ENCODE results near the gene C1S.

C1S gene

DNA sequence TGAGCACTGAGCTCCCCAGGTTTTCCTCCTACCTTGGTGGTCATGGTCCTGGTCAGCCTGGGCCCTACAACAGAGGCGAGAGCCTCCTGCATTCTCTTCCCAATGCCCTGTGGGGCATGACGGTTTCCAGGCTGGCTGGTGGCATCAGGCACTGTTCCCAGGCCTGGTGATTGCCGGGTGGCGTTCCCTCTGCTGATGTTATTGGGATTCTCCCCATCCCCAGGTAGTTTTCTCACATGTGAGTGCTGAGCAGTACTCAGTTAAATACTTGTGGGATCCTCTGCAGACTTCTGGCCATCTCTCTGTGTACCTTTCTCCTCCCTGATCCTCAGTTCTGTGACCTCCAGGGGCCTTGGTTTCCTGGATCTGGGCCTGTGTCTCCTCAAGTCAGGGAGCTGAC lies 16.0 kb downstream of the C1S start:
- peaks cover 2 to 5% of the 10 kb centered on the region in 2 experiments for H3K4me1 ChIP-seq (ENCODE audit: control insufficient read depth in 1 of 2, insufficient read depth in 2 of 2, low read length in 2 of 2)
- no CpG with 5 or more reads among the region's 4 CpGs for WGBS (ENCODE audit: extremely low coverage, insufficient coverage, insufficient read length)
- no peak overlapping the region for H3K4me2 ChIP-seq (ENCODE audit: low read length)
- no peak overlapping the region for H3K27ac ChIP-seq (ENCODE audit: low read depth, low read length)
- H2AFZ ChIP-seq (ENCODE audit: insufficient read depth, low read length, poor library complexity) = no peak overlapping the region
- H3K9ac ChIP-seq (ENCODE audit: low read length) = no peak overlapping the region
- H3K36me3 ChIP-seq (ENCODE audit: control insufficient read depth in 1 of 2, insufficient read depth in 2 of 2, low read length in 2 of 2) = no peaks in the 10 kb centered on the region
- H3K4me3 ChIP-seq (ENCODE audit: low read depth, low read length) = no peak overlapping the region
- H2BK12ac ChIP-seq (ENCODE audit: low read length) = no peak overlapping the region
- H3K18ac ChIP-seq (ENCODE audit: low read length) = no peak overlapping the region
- H3K4ac ChIP-seq (ENCODE audit: low read depth, low read length) = no peak overlapping the region
- H3K9me3 ChIP-seq (ENCODE audit: insufficient read depth, low read depth, low read length) = no peaks in the 10 kb centered on the region
- no peak overlapping the region for H3K23ac ChIP-seq (ENCODE audit: low read length)
- no peak overlapping the region for H2AK5ac ChIP-seq (ENCODE audit: low read length)
- no peak overlapping the region for H4K12ac ChIP-seq (ENCODE audit: low read depth, low read length)
- H4K8ac ChIP-seq (ENCODE audit: low read depth, low read length) = no peak overlapping the region
- H3K79me1 ChIP-seq (ENCODE audit: low read length) = no peaks in the 10 kb centered on the region
- H3K27me3 ChIP-seq (ENCODE audit: insufficient read depth, low read length) = no peaks in the 10 kb centered on the region
- no peak overlapping the region for H2BK5ac ChIP-seq (ENCODE audit: low read depth, low read length, poor library complexity)
- no peak overlapping the region for H2BK120ac ChIP-seq (ENCODE audit: insufficient read depth, low read length, poor library complexity)
- H4K91ac ChIP-seq (ENCODE audit: low read depth, low read length) = no peak overlapping the region
- DNase-seq = no peak
- H3K79me2 ChIP-seq (ENCODE audit: control insufficient read depth, insufficient read depth, low read length, poor library complexity) = no peaks in the 10 kb centered on the region
- H3K14ac ChIP-seq (ENCODE audit: low read length) = no peak overlapping the region

DNA sequence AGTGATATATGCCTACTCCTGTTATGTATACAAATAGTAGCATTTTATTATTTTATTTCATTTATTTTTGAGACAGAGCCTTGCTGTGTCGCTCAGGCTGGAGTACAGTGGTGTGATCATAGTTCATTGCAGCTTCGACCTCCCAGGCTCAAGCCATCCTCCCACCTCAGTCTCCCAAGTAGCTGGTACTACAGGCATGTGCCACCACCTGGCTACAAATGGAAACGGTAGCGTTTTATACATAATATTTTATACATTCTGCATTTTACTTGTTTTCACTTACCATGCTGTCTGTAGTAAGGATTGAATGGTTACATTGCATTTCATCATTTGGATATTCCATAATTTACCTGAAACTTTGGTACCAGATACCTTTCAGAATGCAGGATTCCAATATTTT lies 17.6 kb downstream of the C1S start:
- Histone ChIP-seq H3K23ac (ENCODE audit: low read length) (no peak overlapping the region), H2BK12ac (ENCODE audit: low read length) (no peak overlapping the region), H4K8ac (ENCODE audit: low read depth, low read length) (no peak overlapping the region), H4K91ac (ENCODE audit: low read depth, low read length) (no peak overlapping the region), H3K14ac (ENCODE audit: low read length) (no peak overlapping the region), H3K4me2 (ENCODE audit: low read length) (no peak overlapping the region), H3K18ac (ENCODE audit: low read length) (no peak overlapping the region), H3K9ac (ENCODE audit: low read length) (no peak overlapping the region), H3K4me1 (ENCODE audit: control insufficient read depth in 1 of 2, insufficient read depth in 2 of 2, low read length in 2 of 2) (peaks cover 2 to 5% of the 10 kb centered on the region in 2 experiments), H3K27me3 (ENCODE audit: insufficient read depth, low read length) (no peaks in the 10 kb centered on the region), H2AK5ac (ENCODE audit: low read length) (no peak overlapping the region), H3K4ac (ENCODE audit: low read depth, low read length) (no peak overlapping the region), H3K36me3 (ENCODE audit: control insufficient read depth in 1 of 2, insufficient read depth in 2 of 2, low read length in 2 of 2) (no peaks in the 10 kb centered on the region), H3K9me3 (ENCODE audit: insufficient read depth, low read depth, low read length) (no peaks in the 10 kb centered on the region), H3K79me1 (ENCODE audit: low read length) (no peaks in the 10 kb centered on the region), H4K12ac (ENCODE audit: low read depth, low read length) (no peak overlapping the region), H3K79me2 (ENCODE audit: control insufficient read depth, insufficient read depth, low read length, poor library complexity) (no peaks in the 10 kb centered on the region), H2AFZ (ENCODE audit: insufficient read depth, low read length, poor library complexity) (no peak overlapping the region), H3K4me3 (ENCODE audit: low read depth, low read length) (no peak overlapping the region), H2BK120ac (ENCODE audit: insufficient read depth, low read length, poor library complexity) (no peak overlapping the region), H2BK5ac (ENCODE audit: low read depth, low read length, poor library complexity) (no peak overlapping the region), H3K27ac (ENCODE audit: low read depth, low read length) (no peak overlapping the region)
- no peak for DNase-seq
- no CpG with 5 or more reads among the region's 4 CpGs for WGBS (ENCODE audit: extremely low coverage, insufficient coverage, insufficient read length)

DNA sequence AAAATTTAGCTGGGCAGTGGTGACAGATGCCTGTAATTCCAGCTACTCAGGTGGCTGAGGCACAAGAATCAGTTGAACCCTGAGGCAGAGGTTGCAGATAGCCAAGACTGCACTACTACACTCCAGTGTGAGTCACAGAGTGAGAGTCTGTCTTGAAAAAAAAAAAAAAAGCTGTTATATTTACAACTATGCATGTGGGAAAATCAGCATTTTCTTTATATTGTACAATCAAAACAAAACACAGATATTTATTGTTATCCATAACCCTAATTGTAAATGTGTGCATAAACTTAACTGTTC lies 19.3 kb downstream of the C1S start:
- Histone ChIP-seq H2BK5ac (ENCODE audit: low read depth, low read length, poor library complexity) (no peak overlapping the region), H3K4me1 (ENCODE audit: control insufficient read depth in 1 of 2, insufficient read depth in 2 of 2, low read length in 2 of 2) (peaks cover 2 to 5% of the 10 kb centered on the region in 2 experiments), H3K27ac (ENCODE audit: low read depth, low read length) (peak overlapping the region; percentile 71), H3K4me2 (ENCODE audit: low read length) (peak overlapping the region; percentile 32), H4K12ac (ENCODE audit: low read depth, low read length) (no peak overlapping the region), H3K36me3 (ENCODE audit: control insufficient read depth in 1 of 2, insufficient read depth in 2 of 2, low read length in 2 of 2) (no peaks in the 10 kb centered on the region), H3K23ac (ENCODE audit: low read length) (no peak overlapping the region), H3K27me3 (ENCODE audit: insufficient read depth, low read length) (no peaks in the 10 kb centered on the region), H2AFZ (ENCODE audit: insufficient read depth, low read length, poor library complexity) (no peak overlapping the region), H3K79me1 (ENCODE audit: low read length) (no peaks in the 10 kb centered on the region), H3K18ac (ENCODE audit: low read length) (no peak overlapping the region), H2BK12ac (ENCODE audit: low read length) (no peak overlapping the region), H3K14ac (ENCODE audit: low read length) (no peak overlapping the region), H4K8ac (ENCODE audit: low read depth, low read length) (no peak overlapping the region), H4K91ac (ENCODE audit: low read depth, low read length) (no peak overlapping the region), H2BK120ac (ENCODE audit: insufficient read depth, low read length, poor library complexity) (no peak overlapping the region), H3K9ac (ENCODE audit: low read length) (no peak overlapping the region), H3K9me3 (ENCODE audit: insufficient read depth, low read depth, low read length) (peaks cover 2% of the 10 kb centered on the region), H2AK5ac (ENCODE audit: low read length) (no peak overlapping the region), H3K4ac (ENCODE audit: low read depth, low read length) (no peak overlapping the region), H3K4me3 (ENCODE audit: low read depth, low read length) (no peak overlapping the region), H3K79me2 (ENCODE audit: control insufficient read depth, insufficient read depth, low read length, poor library complexity) (no peaks in the 10 kb centered on the region)
- DNase-seq = peak; percentile 84 to 94

DNA sequence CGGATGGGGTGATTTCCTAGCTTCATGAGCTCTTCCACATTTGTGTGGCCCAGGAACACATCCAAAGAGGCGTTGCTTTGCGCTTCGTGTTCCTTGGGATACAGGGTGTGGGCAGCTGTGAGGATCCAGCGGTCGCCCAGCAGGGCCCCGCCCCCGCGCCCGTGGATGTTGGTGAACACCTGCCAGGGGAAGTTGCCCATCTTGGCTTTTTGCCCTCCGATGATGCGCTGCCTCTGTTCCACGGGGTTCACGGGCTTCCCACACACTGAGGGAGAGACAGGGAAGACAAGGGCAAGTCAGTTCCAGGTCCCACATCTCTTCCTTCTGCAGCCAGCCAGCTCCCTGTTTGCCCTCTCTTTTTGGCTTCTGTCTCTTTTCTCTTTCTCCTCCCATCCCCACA lies 20.5 kb downstream of the C1S start:
- Histone ChIP-seq H3K9me3 (ENCODE audit: insufficient read depth, low read depth, low read length) (peaks cover 2% of the 10 kb centered on the region), H2BK12ac (ENCODE audit: low read length) (no peak overlapping the region), H4K91ac (ENCODE audit: low read depth, low read length) (no peak overlapping the region), H3K79me2 (ENCODE audit: control insufficient read depth, insufficient read depth, low read length, poor library complexity) (no peaks in the 10 kb centered on the region), H3K9ac (ENCODE audit: low read length) (no peak overlapping the region), H3K23ac (ENCODE audit: low read length) (no peak overlapping the region), H2AFZ (ENCODE audit: insufficient read depth, low read length, poor library complexity) (no peak overlapping the region), H4K8ac (ENCODE audit: low read depth, low read length) (no peak overlapping the region), H2AK5ac (ENCODE audit: low read length) (no peak overlapping the region), H3K18ac (ENCODE audit: low read length) (no peak overlapping the region), H4K12ac (ENCODE audit: low read depth, low read length) (no peak overlapping the region), H3K36me3 (ENCODE audit: control insufficient read depth in 1 of 2, insufficient read depth in 2 of 2, low read length in 2 of 2) (no peaks in the 10 kb centered on the region), H3K14ac (ENCODE audit: low read length) (no peak overlapping the region), H3K27ac (ENCODE audit: low read depth, low read length) (no peak overlapping the region), H3K79me1 (ENCODE audit: low read length) (no peaks in the 10 kb centered on the region), H3K4ac (ENCODE audit: low read depth, low read length) (no peak overlapping the region), H3K4me2 (ENCODE audit: low read length) (no peak overlapping the region), H3K4me3 (ENCODE audit: low read depth, low read length) (no peak overlapping the region), H2BK5ac (ENCODE audit: low read depth, low read length, poor library complexity) (no peak overlapping the region), H3K4me1 (ENCODE audit: control insufficient read depth in 1 of 2, insufficient read depth in 2 of 2, low read length in 2 of 2) (peaks cover 2 to 5% of the 10 kb centered on the region in 2 experiments), H2BK120ac (ENCODE audit: insufficient read depth, low read length, poor library complexity) (no peak overlapping the region), H3K27me3 (ENCODE audit: insufficient read depth, low read length) (no peaks in the 10 kb centered on the region)
- no peak for DNase-seq
- no CpG with 5 or more reads among the region's 14 CpGs for WGBS (ENCODE audit: extremely low coverage, insufficient coverage, insufficient read length)

DNA sequence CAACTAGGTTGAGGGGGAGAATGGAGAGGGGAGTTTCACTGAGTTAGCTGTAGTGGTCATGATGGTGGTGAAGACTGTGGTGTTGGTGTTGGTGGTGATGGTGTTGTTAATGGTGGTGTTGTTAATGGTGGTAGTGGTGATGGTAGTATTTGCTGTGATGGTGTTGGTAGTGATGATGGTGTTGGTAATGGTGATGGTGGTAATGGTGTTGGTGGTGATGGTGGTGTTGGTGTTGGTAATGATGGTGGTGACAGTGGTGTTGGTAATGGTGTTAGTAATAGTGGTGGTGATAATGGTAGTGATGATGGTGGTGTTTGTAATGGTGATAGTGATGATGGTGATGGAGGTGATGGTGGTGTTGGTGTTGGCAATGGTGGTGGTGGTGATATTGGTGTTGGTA lies 22.6 kb downstream of the C1S start:
- H2AK5ac ChIP-seq (ENCODE audit: low read length) = no peak overlapping the region
- no peak overlapping the region for H2BK12ac ChIP-seq (ENCODE audit: low read length)
- H2BK120ac ChIP-seq (ENCODE audit: insufficient read depth, low read length, poor library complexity) = no peak overlapping the region
- no peak for DNase-seq
- peak overlapping the region; percentile 28 for H3K23ac ChIP-seq (ENCODE audit: low read length)
- no peak overlapping the region for H4K91ac ChIP-seq (ENCODE audit: low read depth, low read length)
- H3K36me3 ChIP-seq (ENCODE audit: control insufficient read depth in 1 of 2, insufficient read depth in 2 of 2, low read length in 2 of 2) = no peaks in the 10 kb centered on the region
- no peak overlapping the region for H3K4me2 ChIP-seq (ENCODE audit: low read length)
- H3K4ac ChIP-seq (ENCODE audit: low read depth, low read length) = no peak overlapping the region
- no peak overlapping the region for H2AFZ ChIP-seq (ENCODE audit: insufficient read depth, low read length, poor library complexity)
- no peak overlapping the region for H3K18ac ChIP-seq (ENCODE audit: low read length)
- no peak overlapping the region for H4K12ac ChIP-seq (ENCODE audit: low read depth, low read length)
- no peak overlapping the region for H4K8ac ChIP-seq (ENCODE audit: low read depth, low read length)
- H3K79me1 ChIP-seq (ENCODE audit: low read length) = no peaks in the 10 kb centered on the region
- no peaks in the 10 kb centered on the region for H3K27me3 ChIP-seq (ENCODE audit: insufficient read depth, low read length)
- H3K27ac ChIP-seq (ENCODE audit: low read depth, low read length) = no peak overlapping the region
- no peak overlapping the region for H3K14ac ChIP-seq (ENCODE audit: low read length)
- peak overlapping the region; percentile 45 for H3K4me3 ChIP-seq (ENCODE audit: low read depth, low read length)
- no peak overlapping the region for H3K9ac ChIP-seq (ENCODE audit: low read length)
- H2BK5ac ChIP-seq (ENCODE audit: low read depth, low read length, poor library complexity) = no peak overlapping the region
- H3K79me2 ChIP-seq (ENCODE audit: control insufficient read depth, insufficient read depth, low read length, poor library complexity) = no peaks in the 10 kb centered on the region
- peaks cover 2 to 5% of the 10 kb centered on the region in 2 experiments for H3K4me1 ChIP-seq (ENCODE audit: control insufficient read depth in 1 of 2, insufficient read depth in 2 of 2, low read length in 2 of 2)
- H3K9me3 ChIP-seq (ENCODE audit: insufficient read depth, low read depth, low read length) = peaks cover 2% of the 10 kb centered on the region
